Glutamatergic neuron (in vitro differentiated cells): Measurements from ENCODE around the gene DENND4B. TPM values are rescaled to one million over a fixed set of nuclear protein-coding genes. Genes with fewer than 3 reads are reported as not detected.
A peak's percentile ranks its signal among the peaks of the same experiment; 100 is the strongest.

ENCODE experiments used
- DNase-seq: peaks from one replicate; pipeline ENCODE4 v3.0.0; 2022
- H3K27ac Mint-ChIP-seq: one replicate; pipeline ENCODE4 v1.8.0; 2020; ENCODE audit warnings: mild to moderate bottlenecking, mixed read lengths, inconsistent platforms; ENCODE audit not compliant: unreplicated experiment
- H3K27me3 Mint-ChIP-seq: one replicate; pipeline ENCODE4 v1.8.0; 2020; ENCODE audit warnings: mild to moderate bottlenecking, moderate library complexity, mixed read lengths, inconsistent platforms; ENCODE audit not compliant: unreplicated experiment
- H3K36me3 Mint-ChIP-seq: one replicate; pipeline ENCODE4 v1.8.0; 2020; ENCODE audit warnings: mild to moderate bottlenecking, mixed read lengths, inconsistent platforms; ENCODE audit not compliant: unreplicated experiment
- H3K4me1 Mint-ChIP-seq: one replicate; pipeline ENCODE4 v1.8.0; 2020; ENCODE audit warnings: mild to moderate bottlenecking, low read depth, mixed read lengths, inconsistent platforms; ENCODE audit not compliant: unreplicated experiment
- H3K4me3 Mint-ChIP-seq: one replicate; pipeline ENCODE4 v1.8.0; 2020; ENCODE audit warnings: mild to moderate bottlenecking, mixed read lengths, inconsistent platforms; ENCODE audit not compliant: unreplicated experiment
- H3K9me3 Mint-ChIP-seq: one replicate; pipeline ENCODE4 v1.8.0; 2020; ENCODE audit warnings: mild to moderate bottlenecking, moderate library complexity, mixed read lengths, inconsistent platforms; ENCODE audit not compliant: unreplicated experiment
- total RNA-seq: library from RNA; stranded (reverse); fragmentation: NEBNext Ultra II Directional; extraction: Animal tissue kit (Norgen Biotek cat#: 25700); gene quantifications from one replicate; pipeline ENCODE4 v1.2.1, GENCODE V29; 2021; ENCODE audit not compliant: unreplicated experiment
- TF ChIP-seq, protein P1 (sequence below): fragments of 200-600 bp; sonication (generic); IDR thresholded peaks from one replicate; pipeline ENCODE4 v1.5.0; 2021; ENCODE audit not compliant: partially characterized antibody, unreplicated experiment

The DENND4B gene
- total RNA-seq, 1 donor from 2014 or later, result 72.9 TPM

- H3K27me3 Mint-ChIP-seq, result peaks cover 18% of the 10 kb centered on the region
- peak overlapping the region; percentile 98 for H3K27ac Mint-ChIP-seq
- TF ChIP-seq, protein P1, sequence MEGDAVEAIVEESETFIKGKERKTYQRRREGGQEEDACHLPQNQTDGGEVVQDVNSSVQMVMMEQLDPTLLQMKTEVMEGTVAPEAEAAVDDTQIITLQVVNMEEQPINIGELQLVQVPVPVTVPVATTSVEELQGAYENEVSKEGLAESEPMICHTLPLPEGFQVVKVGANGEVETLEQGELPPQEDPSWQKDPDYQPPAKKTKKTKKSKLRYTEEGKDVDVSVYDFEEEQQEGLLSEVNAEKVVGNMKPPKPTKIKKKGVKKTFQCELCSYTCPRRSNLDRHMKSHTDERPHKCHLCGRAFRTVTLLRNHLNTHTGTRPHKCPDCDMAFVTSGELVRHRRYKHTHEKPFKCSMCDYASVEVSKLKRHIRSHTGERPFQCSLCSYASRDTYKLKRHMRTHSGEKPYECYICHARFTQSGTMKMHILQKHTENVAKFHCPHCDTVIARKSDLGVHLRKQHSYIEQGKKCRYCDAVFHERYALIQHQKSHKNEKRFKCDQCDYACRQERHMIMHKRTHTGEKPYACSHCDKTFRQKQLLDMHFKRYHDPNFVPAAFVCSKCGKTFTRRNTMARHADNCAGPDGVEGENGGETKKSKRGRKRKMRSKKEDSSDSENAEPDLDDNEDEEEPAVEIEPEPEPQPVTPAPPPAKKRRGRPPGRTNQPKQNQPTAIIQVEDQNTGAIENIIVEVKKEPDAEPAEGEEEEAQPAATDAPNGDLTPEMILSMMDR, result no peak
- H3K36me3 Mint-ChIP-seq, result no peaks in the 10 kb centered on the region
- peaks cover 15% of the 10 kb centered on the region for H3K4me1 Mint-ChIP-seq
- H3K4me3 Mint-ChIP-seq, result peak overlapping the region; percentile 97
- H3K9me3 Mint-ChIP-seq, result peaks cover 13% of the 10 kb centered on the region
- no peak for DNase-seq
Observed at GRCh38 chr1:153968408-153968807, 21.9 kb upstream of the DENND4B start.

DNA sequence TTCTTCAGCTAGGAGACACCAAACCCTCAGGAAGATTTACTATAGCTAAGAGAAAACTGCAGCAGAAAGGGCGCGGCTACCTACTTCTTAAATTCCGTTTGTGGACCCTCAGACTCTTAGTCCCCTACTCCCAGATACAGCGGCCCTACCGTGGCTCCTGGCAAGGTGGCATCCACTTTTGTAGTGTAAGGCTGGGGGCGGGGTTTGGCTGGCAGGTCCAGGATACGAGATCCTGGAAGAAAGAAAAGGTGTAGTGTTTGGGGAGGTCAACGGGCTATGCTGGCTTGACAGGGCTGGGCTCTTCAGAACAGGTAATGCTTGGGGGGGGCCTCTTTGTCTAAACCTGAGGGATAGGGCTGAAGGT is 21.5 kb upstream of the DENND4B start:
- Mint-ChIP-seq H3K36me3 (no peaks in the 10 kb centered on the region), H3K4me3 (peak overlapping the region; percentile 97), H3K4me1 (peaks cover 15% of the 10 kb centered on the region), H3K27me3 (peaks cover 18% of the 10 kb centered on the region), H3K9me3 (peaks cover 13% of the 10 kb centered on the region), H3K27ac (peak overlapping the region; percentile 98)
- no peak for DNase-seq
- TF ChIP-seq, protein P1, result peak; percentile 5

DNA sequence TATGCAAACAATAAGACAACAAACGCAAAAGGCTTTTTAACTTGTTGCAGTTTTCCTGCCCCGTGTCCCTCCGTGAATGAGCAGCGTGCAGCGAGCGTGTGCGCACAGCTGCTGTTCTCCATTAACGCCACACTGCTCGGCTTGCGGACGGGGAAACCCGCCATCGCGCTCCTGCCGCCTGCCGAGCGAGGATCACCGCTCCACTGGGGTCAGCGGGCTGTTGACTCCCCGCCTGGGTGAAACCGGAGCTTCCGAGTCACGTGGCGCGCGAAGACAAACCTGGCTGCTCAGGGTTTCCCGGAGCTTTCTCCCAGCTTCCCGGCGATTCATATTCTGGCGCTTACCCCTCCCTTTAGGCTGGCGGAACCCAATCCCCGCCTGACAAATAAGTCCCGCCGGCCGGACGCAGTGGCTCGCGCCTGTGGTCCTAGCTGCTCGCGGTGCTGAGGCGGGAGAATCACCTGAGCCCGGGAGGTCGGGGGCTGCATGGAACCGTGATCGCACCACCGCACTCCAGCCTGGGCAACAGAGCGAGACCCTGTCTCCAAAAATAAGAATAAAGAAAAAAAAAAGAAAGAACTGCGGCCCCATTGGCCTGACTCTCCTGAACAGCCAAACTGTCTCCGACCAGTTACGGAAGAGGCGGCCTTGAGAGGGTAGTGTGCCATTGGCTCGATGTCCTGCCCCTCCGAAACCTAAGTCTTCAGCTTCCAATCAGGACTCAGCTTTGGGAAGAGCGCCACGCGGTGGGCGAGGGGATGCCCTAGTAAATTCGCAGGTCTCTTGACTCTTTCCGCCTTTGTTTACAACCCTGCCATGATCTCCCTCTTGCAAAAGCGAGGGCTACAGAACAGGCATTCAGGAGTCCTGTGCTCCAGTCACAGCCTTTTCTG is 20.8 kb upstream of the DENND4B start, which contains the start of gene CREB3L4:
Gene CREB3L4 (plus strand): TSS at position 796 of the 893 bp plus-strand sequence. CDS start 624 bp downstream, outside the sequence.
- peak within 1 kb of the TSS; percentile 98 for H3K27ac Mint-ChIP-seq
- TF ChIP-seq, protein P1, result peak; percentile 20
- no peaks in the 10 kb centered on the region for H3K36me3 Mint-ChIP-seq
- H3K4me1 Mint-ChIP-seq, result peaks cover 19% of the 10 kb centered on the region
- H3K4me3 Mint-ChIP-seq, result peak within 1 kb of the TSS; percentile 97
- H3K9me3 Mint-ChIP-seq, result peaks cover 13% of the 10 kb centered on the region
- peak; percentile 90 for DNase-seq
- peaks cover 19% of the 10 kb centered on the region for H3K27me3 Mint-ChIP-seq

DNA sequence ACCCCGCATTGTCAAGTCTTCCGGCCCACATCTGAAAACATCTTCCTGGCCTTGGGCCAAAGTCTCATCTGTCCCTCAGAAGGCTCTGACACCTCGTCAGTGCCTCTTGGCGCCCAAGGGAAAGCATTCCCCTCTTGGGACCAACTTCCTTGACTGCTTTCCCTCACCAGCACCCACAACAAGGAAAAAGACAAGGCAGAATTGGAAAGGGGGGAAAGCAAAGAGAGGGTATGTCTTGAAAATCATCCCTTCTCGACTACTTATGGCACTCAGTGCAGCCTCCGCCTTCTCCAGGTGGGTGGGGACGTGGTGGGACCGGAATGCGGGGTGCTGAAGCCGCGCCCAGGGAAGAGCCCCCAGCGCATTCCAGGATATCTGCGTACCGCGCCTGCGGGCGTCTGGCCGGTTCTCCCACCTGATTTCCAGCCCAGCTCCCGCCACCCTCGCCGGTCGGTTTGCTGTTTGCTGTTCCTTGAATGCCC is 17.4 kb upstream of the DENND4B start:
- TF ChIP-seq, protein P1, result no peak
- no peaks in the 10 kb centered on the region for H3K36me3 Mint-ChIP-seq
- peaks cover 24% of the 10 kb centered on the region for H3K27me3 Mint-ChIP-seq
- DNase-seq, result peak; percentile 50
- peak overlapping the region; percentile 99 for H3K27ac Mint-ChIP-seq
- peaks cover 31% of the 10 kb centered on the region for H3K4me1 Mint-ChIP-seq
- peak overlapping the region; percentile 96 for H3K4me3 Mint-ChIP-seq
- peaks cover 13% of the 10 kb centered on the region for H3K9me3 Mint-ChIP-seq
